SW 1271 (cell line): ENCODE results near the gene HS3ST4.

Source experiments
- DNase-seq, 2 experiments: peaks; one replicate each; lab custom pipeline; 2025; lab: John Stamatoyannopoulos, UW

HS3ST4 gene

DNA sequence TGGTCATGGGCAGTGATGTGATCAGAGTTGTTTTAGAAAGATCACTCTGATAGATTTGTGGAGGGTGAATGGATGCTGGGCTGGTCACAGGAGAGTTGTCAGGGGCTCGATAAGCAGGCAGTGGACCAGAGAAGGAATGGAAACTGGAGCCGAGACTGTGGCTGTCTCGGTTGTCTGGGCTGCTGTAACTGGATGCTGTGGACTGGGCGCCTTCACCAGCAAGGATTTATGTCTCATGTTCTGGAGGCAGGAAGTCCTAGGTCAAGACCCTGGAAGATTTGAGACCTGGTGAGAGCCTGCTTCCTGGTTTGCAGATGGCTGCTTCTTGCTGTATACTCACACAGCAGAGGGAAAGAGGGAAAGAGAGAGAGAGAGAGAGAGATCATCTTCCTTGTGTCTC, 203.6 kb downstream of the HS3ST4 start:
- DNase-seq = no peak

DNA sequence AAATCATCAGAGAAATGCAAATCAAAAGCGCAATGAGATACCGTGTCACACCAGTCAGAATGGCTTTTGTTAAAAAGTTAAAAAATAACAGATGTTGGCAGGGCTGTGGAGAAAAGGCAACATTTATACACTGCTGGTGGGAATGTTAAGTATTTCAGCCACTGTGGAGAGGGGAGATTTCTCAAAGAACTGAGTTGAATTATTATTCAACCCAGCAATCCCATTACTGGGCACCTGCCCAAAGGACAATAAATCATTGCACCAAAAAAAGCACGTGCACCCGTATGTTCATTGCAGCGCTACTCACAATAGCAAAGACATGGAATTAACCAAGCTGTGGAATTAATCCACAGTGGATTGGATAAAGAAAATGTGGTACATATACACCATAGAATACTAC, 204.7 kb downstream of the HS3ST4 start:
- DNase-seq = no peak

DNA sequence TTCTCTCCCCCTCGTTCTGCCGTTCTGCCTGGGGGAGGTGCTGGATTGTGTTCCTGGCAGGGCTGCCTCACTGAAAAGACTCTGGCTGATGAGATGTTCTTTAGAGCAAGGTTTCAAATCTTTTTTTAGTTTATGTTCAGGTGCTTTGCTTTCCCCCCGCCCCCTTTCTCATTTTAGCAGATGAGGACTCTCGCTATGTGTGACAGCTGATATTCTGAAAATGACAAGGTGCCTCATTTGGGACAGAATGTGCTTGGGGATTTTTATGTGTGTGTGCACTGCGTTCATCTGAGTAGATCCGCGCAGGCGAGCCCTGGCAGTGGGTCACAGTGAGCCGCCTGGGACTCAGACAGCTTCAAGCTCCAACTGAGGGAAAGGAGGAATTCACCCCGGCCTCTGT, 205.9 kb downstream of the HS3ST4 start:
- no peak for DNase-seq

DNA sequence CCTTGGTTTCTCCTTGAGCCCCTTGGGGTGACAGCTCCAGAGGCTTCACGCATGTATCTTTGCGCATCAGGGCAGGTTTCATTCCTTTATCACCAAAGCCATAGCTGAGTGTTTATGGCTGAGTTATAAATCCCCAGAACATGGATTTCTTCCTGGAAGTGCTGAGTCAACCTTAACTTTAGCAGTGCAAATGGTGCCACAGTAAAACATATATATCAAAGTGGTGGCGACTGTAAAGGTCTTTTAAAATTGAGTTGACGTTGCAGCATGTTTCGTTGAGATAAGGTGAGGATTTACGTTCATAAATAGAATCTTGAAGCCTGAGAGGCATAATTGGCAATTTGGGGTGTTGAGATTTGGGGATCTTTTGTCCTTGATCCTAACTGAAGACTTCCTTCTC, 214.1 kb downstream of the HS3ST4 start:
- DNase-seq = no peak

DNA sequence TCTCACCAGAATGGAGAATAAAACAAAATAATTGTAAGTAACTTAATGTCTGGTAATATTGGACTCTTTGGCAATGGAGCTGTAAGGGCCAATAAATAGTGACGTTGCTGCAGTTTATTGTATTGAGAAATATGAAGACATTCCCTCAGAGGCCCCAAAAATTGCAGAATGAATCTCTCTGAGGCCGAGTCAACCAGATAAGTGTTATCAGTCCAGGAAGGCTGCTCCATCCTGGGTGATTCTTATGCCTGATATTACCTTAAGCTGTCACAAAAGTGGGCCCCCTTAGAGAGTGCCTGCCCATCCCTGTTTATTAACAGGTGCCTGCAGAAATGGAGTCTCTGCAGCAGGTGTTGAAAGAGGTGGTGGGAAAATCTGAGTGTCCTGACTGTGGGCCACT, 219.2 kb downstream of the HS3ST4 start:
- no peak for DNase-seq

DNA sequence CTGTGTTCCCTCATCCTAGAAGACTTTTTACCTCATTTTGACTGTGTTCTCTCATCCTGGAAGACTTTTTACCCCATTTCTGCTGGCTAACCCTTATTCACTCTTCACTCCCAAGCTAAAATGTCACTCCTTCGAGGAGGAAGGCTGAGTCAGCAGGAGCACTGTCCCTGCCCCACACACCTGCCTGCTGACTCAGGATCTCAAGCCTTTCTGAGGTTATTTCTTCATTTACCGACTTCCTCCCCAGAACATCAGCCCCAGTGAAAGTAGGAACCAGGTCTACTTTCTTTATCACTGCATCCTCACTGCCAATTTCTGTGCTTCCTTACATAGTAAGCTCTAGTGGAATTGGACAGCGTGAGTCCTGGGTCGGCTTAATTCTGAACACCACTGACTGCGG, 220.6 kb downstream of the HS3ST4 start:
- no peak for DNase-seq

DNA sequence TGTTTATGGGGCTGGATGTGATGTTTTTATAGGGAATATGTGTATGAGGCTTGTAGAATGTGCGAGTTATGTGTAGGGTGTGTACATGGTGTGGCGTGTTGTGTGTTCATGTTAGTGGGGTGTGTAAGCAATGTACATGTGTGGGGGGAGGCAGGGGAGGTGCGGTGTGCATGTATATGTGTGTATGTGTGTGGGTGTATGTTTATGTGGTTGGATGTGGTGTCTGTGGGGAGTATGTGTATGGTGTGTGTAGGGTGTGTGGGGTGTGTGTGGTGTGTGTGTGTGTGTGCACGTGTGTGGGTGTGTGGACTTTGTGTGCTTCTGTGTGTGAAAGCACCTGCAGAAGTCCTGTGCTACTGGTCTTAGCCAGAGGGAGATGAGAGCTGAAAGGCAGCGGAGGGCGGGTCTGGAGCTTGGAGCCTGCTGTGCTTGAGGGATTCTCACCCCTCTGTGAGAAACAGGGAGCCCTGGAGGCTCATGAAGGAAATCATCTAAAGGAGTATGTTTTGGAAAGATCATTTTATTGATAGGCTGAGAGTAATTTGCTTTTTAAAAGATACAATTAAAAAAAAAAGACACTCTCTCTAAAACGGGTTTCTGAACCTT, 222.7 kb downstream of the HS3ST4 start:
- no peak for DNase-seq

DNA sequence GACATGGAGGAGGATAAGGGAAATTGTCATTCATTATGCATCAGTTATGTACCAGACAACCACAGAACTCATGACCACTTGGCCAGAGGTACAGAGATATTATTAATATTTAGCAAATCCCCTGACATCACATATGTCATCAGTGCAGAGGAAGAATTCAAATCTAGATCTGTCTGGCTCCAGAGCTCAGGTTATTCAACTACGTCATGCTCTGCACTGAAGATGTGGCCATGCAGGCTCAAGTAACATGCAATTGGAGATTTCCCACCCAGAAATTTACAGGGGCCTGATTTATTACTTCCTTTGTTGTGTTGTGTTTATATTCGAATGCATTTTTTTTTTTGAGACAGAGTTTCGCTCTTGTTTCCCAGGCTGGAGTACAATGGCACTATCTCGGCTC, 224.3 kb downstream of the HS3ST4 start:
- no peak for DNase-seq

DNA sequence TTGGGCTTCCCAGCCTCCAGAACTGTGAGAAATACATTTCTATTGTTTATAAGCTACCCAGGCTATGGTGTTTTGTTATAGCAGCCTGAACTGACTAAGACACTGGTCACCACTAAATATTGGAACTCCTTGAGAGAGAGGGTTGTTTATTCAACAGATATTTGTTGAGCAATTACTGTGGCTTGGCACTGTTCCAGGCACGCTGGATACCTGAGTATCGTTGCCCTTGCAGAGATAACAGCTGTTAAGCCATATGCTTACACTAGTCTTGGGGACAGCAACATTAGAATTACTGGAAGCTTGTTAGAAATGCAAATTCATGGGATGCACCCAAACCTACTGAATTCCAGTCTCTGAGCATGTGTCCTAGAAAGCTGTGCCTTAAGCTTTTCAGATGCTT, 230.7 kb downstream of the HS3ST4 start:
- DNase-seq = no peak

DNA sequence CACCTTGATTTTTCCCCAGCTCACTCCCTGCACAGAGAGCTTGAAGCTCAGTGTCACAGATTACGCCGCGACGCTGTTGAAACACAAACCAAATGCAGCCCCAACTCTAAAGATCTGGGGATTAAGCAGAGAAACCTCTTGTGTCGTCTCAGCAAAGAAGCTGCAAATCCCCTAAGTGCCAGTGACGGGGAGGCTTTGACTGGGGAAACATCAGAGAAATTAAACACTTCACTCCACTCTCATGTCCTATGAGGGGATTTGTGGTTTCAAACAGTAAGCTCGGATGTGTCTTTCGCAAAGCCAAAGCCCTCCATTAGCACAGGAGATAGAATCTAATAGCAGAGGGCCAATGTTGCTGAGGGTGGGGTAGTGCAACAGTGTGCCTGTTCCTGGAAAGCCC, 233.7 kb downstream of the HS3ST4 start:
- no peak for DNase-seq

DNA sequence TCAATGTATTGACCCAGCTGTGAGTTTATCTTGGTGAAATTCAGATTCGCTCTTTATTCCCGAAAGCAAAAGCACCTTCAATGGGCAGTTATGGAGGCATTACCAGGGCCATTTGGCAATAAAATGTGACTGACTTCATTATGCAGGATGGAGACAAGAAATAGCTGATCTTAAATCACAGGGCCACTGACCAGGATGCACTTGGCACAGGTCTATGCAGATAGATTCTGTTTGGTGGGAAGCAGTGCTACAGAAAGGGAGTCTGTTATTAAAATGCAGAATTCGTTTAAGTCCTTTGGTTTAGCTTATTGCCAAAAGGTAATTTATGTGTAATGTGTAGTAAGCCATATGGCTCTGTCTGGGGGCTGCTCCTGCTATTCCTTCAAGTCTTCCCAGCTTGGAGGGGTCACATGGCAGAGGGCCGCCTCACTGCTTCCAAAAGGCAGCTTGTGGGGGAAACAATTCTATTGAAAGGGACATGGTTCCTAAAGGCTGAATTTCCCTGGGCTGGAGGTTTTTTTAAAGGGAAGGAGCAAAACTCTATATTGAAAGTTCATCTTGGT, 239.8 kb downstream of the HS3ST4 start:
- DNase-seq = no peak

DNA sequence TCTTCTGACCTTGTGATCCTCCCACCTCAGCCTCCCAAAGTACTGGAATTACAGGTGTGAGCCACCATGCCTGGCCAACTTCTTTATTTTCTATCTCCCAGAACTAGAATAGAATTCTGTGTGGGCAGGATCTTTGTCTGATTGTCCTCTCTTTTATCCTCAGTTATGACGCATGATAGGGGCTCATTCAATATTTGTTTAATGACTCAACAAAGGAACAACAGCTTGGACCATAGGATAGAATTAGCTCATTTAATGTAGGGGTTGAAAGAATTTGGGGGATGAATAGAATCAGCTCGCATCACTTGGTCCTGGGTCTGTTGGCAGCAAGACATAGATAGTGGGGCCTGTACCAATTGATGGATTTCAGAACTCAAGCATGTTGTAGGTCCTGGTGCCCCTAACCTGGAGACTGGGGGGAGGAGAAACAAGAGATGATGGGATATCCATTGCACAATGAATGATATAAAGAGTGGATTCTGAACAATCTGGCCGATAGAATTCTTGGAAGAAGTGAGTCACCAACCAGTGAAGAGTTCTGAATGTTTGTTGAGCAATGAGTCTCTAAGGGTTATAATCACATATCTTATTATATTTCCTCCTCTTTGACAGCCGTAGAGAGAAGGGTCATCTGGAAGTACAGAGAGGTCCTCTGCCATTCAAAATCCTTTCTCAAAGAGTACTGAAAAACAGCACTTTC, 250.2 kb downstream of the HS3ST4 start:
- no peak for DNase-seq

DNA sequence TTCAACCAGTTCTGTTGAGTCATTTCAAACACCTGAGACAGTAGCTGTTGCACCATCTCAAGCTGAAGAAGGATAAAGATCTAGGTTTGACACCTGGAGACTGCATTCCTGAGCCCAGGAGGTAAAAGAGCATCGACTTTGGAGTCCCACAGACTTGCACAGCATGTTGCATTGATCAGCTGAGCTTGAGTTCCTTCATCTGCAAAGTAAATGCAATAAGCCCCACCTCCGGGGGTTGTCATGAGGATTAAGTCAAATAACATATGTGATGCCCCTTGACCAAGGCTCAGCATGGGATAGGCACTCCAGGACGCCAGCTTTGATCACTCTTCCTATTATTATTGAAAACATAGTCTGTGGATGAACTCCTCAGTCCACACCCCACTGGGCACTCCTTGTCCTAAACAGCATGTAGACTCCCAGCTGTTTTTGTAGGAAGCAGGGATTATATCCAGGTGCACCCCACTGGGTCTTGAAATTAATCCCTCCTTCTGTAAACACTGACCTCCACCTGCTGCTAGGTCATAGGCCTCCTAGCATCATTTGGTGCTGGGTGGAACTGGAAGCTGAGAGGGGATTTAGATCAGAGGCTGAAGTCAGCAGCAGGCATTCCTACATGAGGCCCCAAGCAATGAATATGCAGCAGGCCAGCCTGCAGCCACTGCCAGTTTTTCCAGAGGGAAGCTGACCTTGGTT, 259.0 kb downstream of the HS3ST4 start:
- DNase-seq = no peak

DNA sequence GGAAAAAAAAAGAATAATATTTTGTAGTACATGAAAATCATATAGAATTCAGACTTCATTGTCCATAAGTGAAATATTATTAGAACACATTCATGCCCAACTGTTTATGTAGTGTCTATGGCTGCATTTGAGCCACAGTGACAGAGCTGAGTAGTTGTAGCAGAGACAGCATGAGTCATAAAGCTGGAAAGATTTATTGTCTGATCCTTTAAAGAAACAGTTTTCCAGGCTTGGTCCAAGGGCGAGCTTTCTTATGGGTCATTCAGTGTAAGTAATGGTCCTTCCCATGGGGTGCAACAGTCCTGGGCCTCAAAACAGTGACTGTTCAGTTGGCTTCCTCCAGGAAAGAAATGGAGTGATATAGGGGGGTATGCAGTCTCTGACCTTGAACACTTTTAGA, 260.2 kb downstream of the HS3ST4 start:
- DNase-seq = no peak

DNA sequence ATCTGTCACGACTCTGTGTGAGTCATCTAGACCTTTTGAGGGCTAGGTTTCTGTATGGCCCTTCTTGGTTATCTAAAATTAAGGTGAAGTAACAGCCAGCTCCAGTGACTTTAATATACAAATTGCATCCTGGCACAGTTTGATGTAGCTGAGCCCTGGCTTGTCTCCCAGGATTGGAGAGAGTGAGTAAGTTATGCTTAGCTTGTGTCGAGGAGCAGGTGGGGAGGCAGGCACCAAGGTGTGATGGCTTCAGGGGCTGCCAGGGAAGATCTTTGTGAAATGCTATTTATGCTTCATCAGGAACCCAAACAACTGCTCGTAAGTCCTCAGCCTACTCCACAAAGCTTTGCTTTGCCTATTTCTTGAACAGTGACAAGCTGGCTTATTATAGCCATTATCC, 261.2 kb downstream of the HS3ST4 start:
- no peak for DNase-seq

DNA sequence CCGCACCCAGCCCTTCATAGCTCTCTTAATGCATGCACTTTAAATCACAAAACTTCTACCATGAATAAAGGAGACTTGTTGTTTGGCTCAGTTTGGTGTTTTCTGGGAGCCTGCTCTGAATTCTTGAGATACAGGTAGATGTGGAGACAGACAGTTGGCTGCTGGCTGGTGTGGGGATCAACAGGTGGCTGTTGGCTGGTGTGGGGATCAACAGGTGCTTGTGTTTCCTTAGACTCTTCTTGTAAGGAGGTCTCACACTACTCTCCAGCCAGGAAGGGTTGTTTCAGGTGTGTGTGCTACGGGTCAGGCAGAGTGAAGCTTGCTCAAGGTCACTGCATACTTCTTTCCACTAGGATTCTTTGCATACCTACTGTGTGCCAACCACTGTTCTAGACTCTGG, 265.9 kb downstream of the HS3ST4 start:
- no peak for DNase-seq

DNA sequence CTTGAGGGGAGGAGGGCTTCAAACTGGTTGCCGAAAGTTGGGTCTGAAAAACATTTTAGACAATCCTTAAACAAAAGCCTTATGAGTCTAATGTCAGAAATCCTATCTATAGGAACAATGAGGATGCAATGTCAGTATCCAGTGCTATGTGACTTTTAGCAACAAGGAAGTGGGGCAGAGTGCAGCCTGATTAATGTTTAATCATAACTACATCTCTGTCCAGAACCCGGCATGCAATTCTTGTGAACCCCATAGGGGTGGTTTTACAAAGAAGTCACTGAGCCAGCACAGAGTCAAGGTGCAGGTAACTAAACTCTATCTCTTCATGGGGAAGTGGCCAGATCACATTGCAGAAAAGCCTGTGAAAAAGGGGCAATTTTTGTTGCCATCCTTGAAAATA, 267.5 kb downstream of the HS3ST4 start:
- DNase-seq = no peak

DNA sequence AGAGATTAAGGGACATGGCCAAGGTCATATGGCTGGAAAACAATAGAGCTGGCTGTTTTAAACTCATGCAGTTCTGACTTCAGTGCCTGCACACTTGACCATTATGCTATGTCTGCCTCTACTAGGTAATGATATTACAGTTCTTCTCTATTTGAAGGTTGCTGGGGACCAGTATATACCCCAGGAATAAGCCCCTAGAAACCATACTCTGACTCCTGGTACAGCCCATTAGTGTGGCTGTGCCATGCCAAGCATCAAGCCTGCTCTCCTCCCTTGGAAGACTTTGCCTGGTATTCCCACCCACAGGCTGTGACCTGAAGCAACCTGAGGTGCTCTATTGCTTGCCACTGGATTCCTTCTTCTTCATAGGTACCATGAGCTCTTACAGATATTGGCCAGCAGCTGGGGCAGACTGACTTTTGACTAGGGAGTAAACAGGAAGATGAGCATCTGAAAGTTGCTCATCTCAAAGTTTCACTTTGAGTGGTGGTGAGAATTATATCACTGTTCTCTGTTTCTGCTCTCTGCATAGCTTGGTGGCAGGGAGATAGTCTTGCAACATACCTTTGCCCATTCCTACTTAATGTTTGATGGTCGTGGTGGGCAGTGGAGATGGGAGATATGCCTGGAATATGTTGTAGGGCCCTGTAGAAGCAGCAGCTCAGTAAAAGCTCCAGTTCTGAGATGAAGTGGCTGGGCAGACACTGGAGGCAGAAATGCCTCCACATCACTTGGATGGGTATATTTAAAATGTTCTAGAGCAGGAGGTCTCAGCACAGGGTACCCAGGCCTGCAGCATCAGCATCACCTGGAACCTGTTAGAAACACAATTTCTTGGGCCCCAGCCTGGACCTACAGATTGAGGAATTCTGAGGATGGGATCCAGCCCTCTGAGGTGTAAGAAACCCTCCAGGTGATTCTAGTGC, 274.7 kb downstream of the HS3ST4 start:
- DNase-seq = no peak

DNA sequence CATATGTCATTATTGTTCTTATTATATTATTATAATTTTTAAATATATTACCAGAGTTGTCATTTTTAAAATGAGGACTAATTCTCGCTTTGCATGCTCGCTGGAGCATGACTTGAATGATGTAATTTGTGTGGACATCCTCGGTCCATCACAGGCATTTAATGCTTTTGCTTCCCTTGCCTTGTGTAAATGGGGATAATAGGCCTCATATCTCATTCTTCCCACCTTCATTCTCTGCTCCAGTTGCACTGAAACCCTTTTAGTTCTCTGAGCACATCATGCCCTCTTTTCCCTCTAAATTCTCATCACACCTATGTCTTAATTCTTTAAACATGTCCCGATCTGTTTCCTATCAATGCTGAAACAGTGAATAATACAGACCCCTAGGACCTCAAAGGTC, 285.4 kb downstream of the HS3ST4 start:
- DNase-seq = no peak

DNA sequence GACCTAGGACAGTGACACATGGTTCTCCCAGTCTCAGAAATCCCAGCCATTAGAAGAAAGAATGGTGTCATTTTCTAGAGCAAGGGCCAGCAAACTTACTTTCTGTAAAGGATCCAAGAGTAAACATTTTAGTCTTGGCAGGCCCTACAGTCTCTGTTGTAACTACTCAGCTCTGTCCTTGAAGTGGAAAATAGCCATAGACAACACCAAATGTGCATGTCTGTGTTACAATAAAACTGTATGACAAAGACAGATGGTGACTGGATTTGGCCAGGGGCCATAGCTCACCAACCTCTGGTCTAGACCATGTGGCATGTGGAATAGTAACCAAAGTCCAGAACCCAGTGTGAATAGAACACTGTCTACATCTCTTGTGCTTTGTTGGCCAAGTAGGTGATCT, 286.5 kb downstream of the HS3ST4 start:
- no peak for DNase-seq

DNA sequence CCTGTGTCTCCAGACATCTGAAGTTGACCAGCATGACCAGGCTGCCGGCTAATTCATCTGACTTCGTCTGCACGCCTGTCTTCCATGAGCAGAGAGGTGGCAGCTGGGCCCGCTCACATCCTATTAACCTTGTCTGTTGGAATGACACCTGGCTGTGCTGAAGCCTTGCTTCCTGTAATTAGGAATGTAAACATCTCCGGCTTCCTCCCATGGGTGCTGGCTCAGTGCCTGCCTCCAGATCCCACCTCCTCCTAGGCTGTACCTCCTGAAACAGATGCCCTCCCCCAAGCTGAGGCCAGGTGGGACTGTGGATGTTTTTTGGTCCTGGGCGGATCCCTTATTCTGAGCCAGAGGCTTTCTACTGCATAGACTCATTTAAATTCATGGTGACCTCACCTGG, 296.3 kb downstream of the HS3ST4 start:
- no peak for DNase-seq

DNA sequence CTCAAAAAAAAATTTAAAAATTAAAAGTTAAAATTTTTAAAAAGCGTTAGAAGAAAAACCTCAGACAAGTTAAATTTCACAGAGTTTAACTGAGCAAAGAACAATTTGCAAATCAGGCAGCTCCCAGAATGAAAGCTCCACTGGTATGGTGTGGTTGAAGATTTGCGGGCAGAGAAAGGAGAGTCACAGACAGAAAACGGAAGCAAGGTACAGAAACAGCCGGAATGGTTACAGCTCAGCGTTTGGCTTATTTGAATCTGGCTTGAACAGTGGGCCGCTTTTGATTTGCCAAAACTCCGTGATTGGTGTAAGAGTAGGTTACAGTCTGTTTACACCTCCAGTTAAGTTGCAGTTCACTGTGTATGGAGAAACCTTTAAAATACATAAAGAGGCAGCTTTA, 297.1 kb downstream of the HS3ST4 start:
- no peak for DNase-seq
